ENCODE data around the gene UBN1. TPM values are rescaled to one million over a fixed set of nuclear protein-coding genes. Genes with fewer than 3 reads are reported as not detected.
A peak's percentile ranks its signal among the peaks of the same experiment; 100 is the strongest.

Gene UBN1
- total RNA-seq, 1 experiment from 2014 or later, result 51.0 TPM

DNA sequence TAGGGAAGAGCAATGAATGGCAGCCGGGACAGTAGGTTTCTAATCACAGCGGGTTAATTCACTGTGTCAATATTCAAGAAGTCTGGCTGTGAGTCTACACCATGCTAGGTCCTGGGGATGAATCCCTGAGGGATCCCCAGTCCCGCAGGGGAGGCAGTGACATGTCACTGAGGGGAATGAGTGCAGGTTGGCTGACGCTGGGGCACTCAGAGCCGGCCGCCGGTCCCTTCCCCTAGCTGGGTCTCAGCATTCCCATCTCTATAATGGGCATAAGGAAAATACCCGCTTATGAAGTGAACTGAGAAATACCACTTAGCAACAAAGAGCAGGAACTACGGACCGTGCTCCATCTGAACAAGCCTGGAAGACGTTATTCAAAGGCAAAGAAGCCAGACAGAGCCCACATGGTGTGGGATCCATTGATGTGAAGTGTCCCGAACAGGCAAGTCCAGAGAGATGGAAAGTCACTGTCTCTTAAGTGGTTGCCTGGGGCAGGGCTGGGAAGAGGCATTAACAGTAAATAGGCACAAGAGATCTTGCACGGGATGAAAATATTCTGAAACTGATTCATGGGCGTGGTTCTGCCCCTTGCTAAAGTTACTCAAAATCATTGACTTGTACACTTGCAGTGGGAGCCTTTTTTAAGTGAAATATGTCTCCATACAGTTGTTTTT, 57.8 kb downstream of the UBN1 start:
- H3K9me3 ChIP-seq (ENCODE audit: low read depth, low read length, poor library complexity, severe bottlenecking), result no peaks in the 10 kb centered on the region
- DNase-seq (ENCODE audit: low spot score), result no peak
- BruUV-seq (replicated peaks), result no TSS peak
- ChIA-PET CTCF (no interaction called here), POLR2A (ENCODE audit: low non-redundant PET) (no interaction called here)
- H3K27ac ChIP-seq (ENCODE audit: low read depth, low read length, poor library complexity, severe bottlenecking), result no peak overlapping the region
- no peaks in the 10 kb centered on the region for H3K36me3 ChIP-seq (ENCODE audit: insufficient read depth, low read length, poor library complexity, severe bottlenecking)
- H3K4me1 ChIP-seq (ENCODE audit: insufficient read depth, low read length, poor library complexity, severe bottlenecking), result no peaks in the 10 kb centered on the region
- intact Hi-C loops (cut with micrococcal nuclease; ENCODE audit: unreplicated experiment), result no loop called here
- no peaks in the 10 kb centered on the region for H3K27me3 ChIP-seq (replicated peaks; ENCODE audit: insufficient read depth, low read depth, low read length, poor library complexity)
- H3K4me3 ChIP-seq (ENCODE audit: low read depth, low read length, poor library complexity, severe bottlenecking), result no peak overlapping the region
- no peak for TF ChIP-seq EZH2 (IDR thresholded peaks at IDR 0.05; ENCODE audit: borderline replicate concordance, low read depth, low read length, poor library complexity, severe bottlenecking)
- TF ChIP-seq, protein P1, sequence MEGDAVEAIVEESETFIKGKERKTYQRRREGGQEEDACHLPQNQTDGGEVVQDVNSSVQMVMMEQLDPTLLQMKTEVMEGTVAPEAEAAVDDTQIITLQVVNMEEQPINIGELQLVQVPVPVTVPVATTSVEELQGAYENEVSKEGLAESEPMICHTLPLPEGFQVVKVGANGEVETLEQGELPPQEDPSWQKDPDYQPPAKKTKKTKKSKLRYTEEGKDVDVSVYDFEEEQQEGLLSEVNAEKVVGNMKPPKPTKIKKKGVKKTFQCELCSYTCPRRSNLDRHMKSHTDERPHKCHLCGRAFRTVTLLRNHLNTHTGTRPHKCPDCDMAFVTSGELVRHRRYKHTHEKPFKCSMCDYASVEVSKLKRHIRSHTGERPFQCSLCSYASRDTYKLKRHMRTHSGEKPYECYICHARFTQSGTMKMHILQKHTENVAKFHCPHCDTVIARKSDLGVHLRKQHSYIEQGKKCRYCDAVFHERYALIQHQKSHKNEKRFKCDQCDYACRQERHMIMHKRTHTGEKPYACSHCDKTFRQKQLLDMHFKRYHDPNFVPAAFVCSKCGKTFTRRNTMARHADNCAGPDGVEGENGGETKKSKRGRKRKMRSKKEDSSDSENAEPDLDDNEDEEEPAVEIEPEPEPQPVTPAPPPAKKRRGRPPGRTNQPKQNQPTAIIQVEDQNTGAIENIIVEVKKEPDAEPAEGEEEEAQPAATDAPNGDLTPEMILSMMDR (conservative IDR thresholded peaks at IDR 0.05; ENCODE audit: low read depth, low read length), result no peak

DNA sequence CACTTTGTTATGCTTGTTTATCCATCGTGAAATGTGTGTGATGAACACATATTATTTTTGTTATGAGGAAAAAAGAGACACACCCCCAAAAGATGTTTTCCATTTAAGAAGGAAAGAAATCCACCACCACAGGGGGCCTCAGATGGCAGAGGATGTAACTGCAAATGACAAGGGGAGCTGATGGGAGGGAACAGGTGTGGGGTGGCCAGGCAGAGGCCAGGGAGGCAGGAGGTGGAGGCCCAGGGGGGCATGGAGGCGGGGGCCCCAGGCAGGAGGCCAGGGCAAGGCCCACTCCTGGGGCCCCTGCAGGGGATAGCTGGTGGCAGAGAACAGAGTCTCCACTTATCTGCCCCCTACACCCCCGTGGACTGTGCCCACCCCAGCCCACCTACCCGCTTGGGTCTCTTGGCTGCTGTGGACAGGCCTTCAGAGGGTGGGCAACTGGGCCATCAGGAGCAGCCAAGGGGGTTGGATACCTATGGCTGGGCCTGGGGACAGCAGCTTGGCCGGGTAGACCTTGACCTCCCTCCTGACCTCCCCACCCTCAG, 61.6 kb downstream of the UBN1 start:
- POLR2A ChIA-PET (ENCODE audit: low non-redundant PET), result no interaction called here
- DNase-seq (ENCODE audit: low spot score), result no peak
- Histone ChIP-seq H3K27me3 (replicated peaks; ENCODE audit: insufficient read depth, low read depth, low read length, poor library complexity) (no peaks in the 10 kb centered on the region), H3K36me3 (ENCODE audit: insufficient read depth, low read length, poor library complexity, severe bottlenecking) (no peaks in the 10 kb centered on the region), H3K4me1 (ENCODE audit: insufficient read depth, low read length, poor library complexity, severe bottlenecking) (no peaks in the 10 kb centered on the region), H3K9me3 (ENCODE audit: low read depth, low read length, poor library complexity, severe bottlenecking) (no peaks in the 10 kb centered on the region), H3K27ac (ENCODE audit: low read depth, low read length, poor library complexity, severe bottlenecking) (no peak overlapping the region), H3K4me3 (ENCODE audit: low read depth, low read length, poor library complexity, severe bottlenecking) (no peak overlapping the region)
- no TSS peak for BruUV-seq (replicated peaks)
- CTCF ChIA-PET, result interaction anchor here (0.7 kb wide), 1 partner anchor 111 kb away, joined by 3 read pairs; no protein-coding TSS in a partner anchor
- no peak for TF ChIP-seq EZH2 (IDR thresholded peaks at IDR 0.05; ENCODE audit: borderline replicate concordance, low read depth, low read length, poor library complexity, severe bottlenecking)
- TF ChIP-seq, protein P1 (conservative IDR thresholded peaks at IDR 0.05; ENCODE audit: low read depth, low read length), result no peak
- intact Hi-C loops (cut with micrococcal nuclease; ENCODE audit: unreplicated experiment), result no loop called here

DNA sequence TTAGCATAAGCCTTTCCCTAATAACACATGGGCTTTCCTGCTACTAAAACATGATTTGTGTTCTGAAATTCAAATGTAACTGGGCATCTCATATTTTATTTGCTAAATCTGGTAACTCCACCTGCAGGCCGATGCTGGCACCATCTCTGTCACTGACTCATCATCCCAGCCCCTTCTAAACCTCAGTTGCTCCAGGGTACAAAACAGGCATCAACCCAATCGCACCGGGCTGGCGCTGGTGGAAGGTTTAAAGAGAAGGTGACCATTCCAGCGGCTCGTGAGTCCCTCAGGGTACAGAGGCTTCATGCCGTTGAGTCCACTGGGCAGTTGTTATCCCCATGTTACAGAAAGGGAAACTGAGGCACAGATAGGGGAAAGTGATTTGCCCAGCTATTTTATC, 62.5 kb downstream of the UBN1 start:
- H3K36me3 ChIP-seq (ENCODE audit: insufficient read depth, low read length, poor library complexity, severe bottlenecking), result no peaks in the 10 kb centered on the region
- no peak overlapping the region for H3K27ac ChIP-seq (ENCODE audit: low read depth, low read length, poor library complexity, severe bottlenecking)
- no peak for DNase-seq (ENCODE audit: low spot score)
- H3K4me3 ChIP-seq (ENCODE audit: low read depth, low read length, poor library complexity, severe bottlenecking), result no peak overlapping the region
- TF ChIP-seq, protein P1 (conservative IDR thresholded peaks at IDR 0.05; ENCODE audit: low read depth, low read length), result peak; percentile 19; the same call in 1 of the 2 replicates
- TF ChIP-seq EZH2 (IDR thresholded peaks at IDR 0.05; ENCODE audit: borderline replicate concordance, low read depth, low read length, poor library complexity, severe bottlenecking), result no peak
- H3K4me1 ChIP-seq (ENCODE audit: insufficient read depth, low read length, poor library complexity, severe bottlenecking), result no peaks in the 10 kb centered on the region
- BruUV-seq (replicated peaks), result no TSS peak
- ChIA-PET POLR2A (ENCODE audit: low non-redundant PET) (no interaction called here), CTCF (interaction anchor here (0.7 kb wide), 1 partner anchor 112 kb away, joined by 3 read pairs; no protein-coding TSS in a partner anchor)
- intact Hi-C loops (cut with micrococcal nuclease; ENCODE audit: unreplicated experiment), result no loop called here
- no peaks in the 10 kb centered on the region for H3K27me3 ChIP-seq (replicated peaks; ENCODE audit: insufficient read depth, low read depth, low read length, poor library complexity)
- no peaks in the 10 kb centered on the region for H3K9me3 ChIP-seq (ENCODE audit: low read depth, low read length, poor library complexity, severe bottlenecking)

Measured in A673 (cell line).